ENCODE data around the gene WDR31.
"Not testable (repeated sequence)": the region's sequence is repeated elsewhere in the genome, so short reads cannot be mapped to it uniquely, and the experiment has no call there.

The WDR31 gene

GRCh38 chr9:113340011-113340699 lies at the start of gene WDR31:
WDR31 (minus strand) TSS chr9:113340275; CDS start chr9:113332022, 8,253 bp downstream.
- in situ Hi-C loops (cut with MboI; ENCODE audit: low sequenced_read_pairs) = no loop called here

GRCh38 chr9:113389451-113389850 lies 49.4 kb upstream of the WDR31 start:
- in situ Hi-C loops (cut with MboI; ENCODE audit: low sequenced_read_pairs) = no loop called here

- in situ Hi-C loops (cut with MboI; ENCODE audit: low sequenced_read_pairs) = no loop called here
These were observed 48.8 kb upstream of the WDR31 start for GRCh38 chr9:113388833-113389232.

GRCh38 chr9:113387560-113388230 lies 47.6 kb upstream of the WDR31 start:
- in situ Hi-C loops (cut with MboI; ENCODE audit: low sequenced_read_pairs) = no loop called here

GRCh38 chr9:113386571-113387393 lies 46.7 kb upstream of the WDR31 start:
- in situ Hi-C loops (cut with MboI; ENCODE audit: low sequenced_read_pairs) = no loop called here

GRCh38 chr9:113381909-113382411 lies 41.9 kb upstream of the WDR31 start:
- in situ Hi-C loops (cut with MboI; ENCODE audit: low sequenced_read_pairs) = no loop called here

- in situ Hi-C loops (cut with MboI; ENCODE audit: low sequenced_read_pairs) = not testable (repeated sequence)
These were observed 41.4 kb upstream of the WDR31 start for GRCh38 chr9:113381441-113381840.

- in situ Hi-C loops (cut with MboI; ENCODE audit: low sequenced_read_pairs) = no loop called here
These were observed 40.8 kb upstream of the WDR31 start for GRCh38 chr9:113380869-113381378.

- in situ Hi-C loops (cut with MboI; ENCODE audit: low sequenced_read_pairs) = not testable (repeated sequence)
These were observed 39.7 kb upstream of the WDR31 start for GRCh38 chr9:113379829-113380210.

- in situ Hi-C loops (cut with MboI; ENCODE audit: low sequenced_read_pairs) = not testable (repeated sequence)
These were observed 39.2 kb upstream of the WDR31 start for GRCh38 chr9:113379094-113379828.

GRCh38 chr9:113376634-113377567 lies 36.8 kb upstream of the WDR31 start, which contains the start of gene HDHD3:
HDHD3 (minus strand) TSS chr9:113376986; CDS start chr9:113374354, 2,632 bp downstream.
- in situ Hi-C loops (cut with MboI; ENCODE audit: low sequenced_read_pairs) = no loop called here

- in situ Hi-C loops (cut with MboI; ENCODE audit: low sequenced_read_pairs) = no loop called here
These were observed 35.3 kb upstream of the WDR31 start for GRCh38 chr9:113375057-113376023.

GRCh38 chr9:113373676-113374392 lies 33.8 kb upstream of the WDR31 start:
- in situ Hi-C loops (cut with MboI; ENCODE audit: low sequenced_read_pairs) = no loop called here

- in situ Hi-C loops (cut with MboI; ENCODE audit: low sequenced_read_pairs) = no loop called here
These were observed 33.2 kb upstream of the WDR31 start for GRCh38 chr9:113373256-113373655.

GRCh38 chr9:113372059-113372458 lies 32.0 kb upstream of the WDR31 start:
- in situ Hi-C loops (cut with MboI; ENCODE audit: low sequenced_read_pairs) = no loop called here

- in situ Hi-C loops (cut with MboI; ENCODE audit: low sequenced_read_pairs) = no loop called here
These were observed 30.8 kb upstream of the WDR31 start for GRCh38 chr9:113370806-113371325.

GRCh38 chr9:113369855-113370140 lies 29.7 kb upstream of the WDR31 start:
- in situ Hi-C loops (cut with MboI; ENCODE audit: low sequenced_read_pairs) = no loop called here
